HPDE6-E6E7 (cell line): ENCODE results near the gene ABL1.

ENCODE experiments used
- DNase-seq: peaks from one replicate; pipeline ENCODE4 v3.0.0; 2011; ENCODE audit warnings: missing footprints; ENCODE audit errors: extremely low spot score

ABL1 gene

GRCh38 chr9:130849356-130849755 is 14.3 kb downstream of the ABL1 start:
- no peak for DNase-seq

DNA sequence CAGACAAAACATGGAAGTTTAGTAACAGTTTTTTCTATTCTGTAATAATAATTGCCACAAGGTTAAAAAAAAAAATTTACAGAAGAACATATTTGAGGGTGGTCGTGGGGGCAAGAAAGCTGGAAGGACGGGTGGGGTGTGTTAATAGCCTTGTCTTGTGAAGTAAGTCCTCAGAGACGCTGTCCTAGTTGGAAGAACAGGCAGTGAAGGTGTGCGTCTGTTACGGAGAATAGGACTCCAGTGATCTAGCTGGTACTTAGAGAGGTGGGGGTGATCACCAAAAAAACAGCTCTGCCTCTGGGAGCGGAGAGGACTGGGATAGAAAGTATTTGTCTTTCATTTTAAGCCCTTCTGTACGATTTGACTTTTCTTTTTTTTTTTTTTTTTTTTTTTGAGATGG is 17.7 kb downstream of the ABL1 start:
- no peak for DNase-seq

- no peak for DNase-seq
Observed at GRCh38 chr9:130854092-130854491, 19.0 kb downstream of the ABL1 start.

- DNase-seq, result no peak
Observed at GRCh38 chr9:130854835-130855234, 19.8 kb downstream of the ABL1 start.

DNA sequence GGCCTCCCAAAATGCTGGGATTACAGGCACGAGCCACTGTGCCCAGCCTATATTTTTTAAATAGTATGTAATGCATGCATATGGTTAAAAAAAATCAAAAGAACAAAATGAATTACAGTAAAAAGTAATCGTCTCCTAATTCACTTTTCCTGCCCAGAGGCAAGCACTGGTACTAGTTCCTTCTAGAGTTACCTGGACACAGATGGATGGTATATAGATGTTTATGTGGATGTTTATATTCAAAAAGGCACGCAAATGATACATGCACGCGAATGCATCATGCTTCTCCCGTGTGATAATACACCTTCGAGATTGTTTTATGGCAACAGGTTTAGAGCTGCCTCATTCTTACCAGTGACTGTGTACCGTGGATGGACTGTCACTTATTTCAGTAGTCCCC is 21.4 kb downstream of the ABL1 start:
- DNase-seq, result no peak

DNA sequence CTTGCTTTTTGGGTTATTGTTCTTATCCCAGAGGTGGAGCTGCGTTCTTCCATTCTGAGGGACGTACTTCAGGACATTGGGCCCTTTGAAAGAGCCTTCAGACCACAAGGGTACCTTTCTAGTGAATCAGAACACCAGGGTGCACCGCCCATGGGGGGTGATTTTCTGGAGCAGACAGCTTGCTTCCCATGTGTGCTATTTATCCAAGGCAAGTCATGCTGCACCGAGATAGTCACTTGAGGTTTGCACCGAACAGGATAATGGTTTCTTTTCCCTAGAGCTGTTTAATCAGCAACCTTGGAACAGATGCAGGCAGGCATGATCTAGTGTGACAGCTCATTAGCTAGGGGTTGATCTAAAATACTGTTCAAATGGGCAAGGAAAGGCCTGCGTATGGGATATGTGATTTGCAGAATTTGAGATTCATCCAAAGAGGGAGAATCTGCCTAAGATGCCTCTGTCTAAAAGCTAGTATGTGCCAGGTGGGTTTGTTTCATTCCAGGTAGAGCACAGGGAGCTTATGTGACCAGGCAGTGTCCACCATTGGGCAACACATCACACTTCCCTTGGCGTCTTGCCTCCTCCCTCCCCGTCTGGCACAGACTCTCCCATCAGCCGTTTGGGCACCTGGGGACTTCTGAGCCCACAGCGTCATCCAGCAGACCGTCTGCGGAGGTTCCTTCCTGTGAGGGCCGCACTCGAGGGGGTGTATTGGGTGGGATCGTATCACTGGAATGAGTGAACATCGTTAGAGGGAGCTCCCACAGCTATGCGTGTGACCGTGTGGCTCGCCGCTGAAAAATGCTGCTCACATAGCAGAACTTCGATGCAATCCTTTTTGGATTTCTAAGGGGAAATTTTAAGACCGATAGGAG is 23.0 kb downstream of the ABL1 start:
- no peak for DNase-seq

- no peak for DNase-seq
Observed at GRCh38 chr9:130858739-130859705, 24.0 kb downstream of the ABL1 start.

GRCh38 chr9:130860458-130861316 is 25.6 kb downstream of the ABL1 start:
- DNase-seq, result peak; percentile 85

DNA sequence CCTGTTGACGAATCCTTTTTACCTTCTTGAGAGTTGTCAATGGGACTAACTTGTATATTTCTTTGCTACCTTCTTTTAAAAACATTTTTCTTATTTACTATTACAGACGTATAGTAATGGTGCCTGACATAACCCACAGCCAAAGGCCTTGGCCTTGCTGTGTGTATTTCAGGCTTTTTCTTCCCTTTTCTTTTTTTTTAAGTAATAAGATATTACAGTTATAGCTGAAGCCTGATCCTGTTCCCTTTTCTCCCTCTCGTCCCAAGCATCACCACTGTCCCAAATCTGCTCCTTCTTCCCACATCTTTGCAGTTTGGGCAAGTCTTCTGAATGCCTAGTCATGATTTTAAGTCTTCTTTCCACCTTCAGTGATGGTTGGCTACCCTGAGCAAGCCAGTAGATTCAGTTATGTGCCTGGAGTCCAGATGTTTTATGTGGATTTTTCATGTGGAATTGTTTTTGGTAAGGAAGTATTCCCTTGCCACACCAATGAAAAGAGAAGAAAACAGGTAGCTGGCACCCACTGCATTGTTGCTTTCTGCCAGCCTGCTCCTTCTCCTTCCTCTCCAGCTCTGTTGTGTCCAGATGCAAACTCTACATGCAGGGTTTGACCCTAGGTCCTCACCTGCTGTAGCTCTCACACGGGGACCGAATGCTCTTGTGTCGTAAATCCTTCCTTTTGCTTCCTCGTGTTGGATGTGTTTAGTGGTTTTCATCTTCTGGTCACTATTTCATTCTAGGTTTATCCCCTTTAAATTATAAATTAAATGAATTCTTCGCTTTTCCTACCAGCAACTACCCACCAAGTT is 26.5 kb downstream of the ABL1 start:
- DNase-seq, result no peak

GRCh38 chr9:130862217-130862616 is 27.2 kb downstream of the ABL1 start:
- DNase-seq, result no peak

GRCh38 chr9:130862747-130863146 is 27.7 kb downstream of the ABL1 start:
- DNase-seq, result no peak

DNA sequence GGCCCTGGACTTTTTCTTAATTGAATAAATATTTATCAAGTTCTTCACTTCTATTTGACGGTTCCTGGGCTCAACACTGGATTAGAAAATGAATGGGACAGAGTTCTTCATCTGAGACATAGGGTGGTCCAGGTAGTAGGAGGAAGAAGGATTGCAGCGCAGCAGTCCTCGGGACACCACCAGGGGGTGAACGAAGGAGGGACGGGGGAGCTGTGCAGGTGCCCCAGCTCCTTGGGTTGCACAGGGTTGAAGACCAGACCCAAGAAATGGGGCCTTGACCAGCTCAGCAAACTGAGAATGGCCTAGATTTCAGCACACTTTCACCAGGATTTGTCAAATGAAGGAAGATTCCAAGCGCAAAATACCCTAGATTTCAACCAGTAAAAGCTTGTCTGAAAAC is 29.5 kb downstream of the ABL1 start:
- DNase-seq, result no peak

GRCh38 chr9:130865921-130866320 is 30.9 kb downstream of the ABL1 start:
- no peak for DNase-seq

DNA sequence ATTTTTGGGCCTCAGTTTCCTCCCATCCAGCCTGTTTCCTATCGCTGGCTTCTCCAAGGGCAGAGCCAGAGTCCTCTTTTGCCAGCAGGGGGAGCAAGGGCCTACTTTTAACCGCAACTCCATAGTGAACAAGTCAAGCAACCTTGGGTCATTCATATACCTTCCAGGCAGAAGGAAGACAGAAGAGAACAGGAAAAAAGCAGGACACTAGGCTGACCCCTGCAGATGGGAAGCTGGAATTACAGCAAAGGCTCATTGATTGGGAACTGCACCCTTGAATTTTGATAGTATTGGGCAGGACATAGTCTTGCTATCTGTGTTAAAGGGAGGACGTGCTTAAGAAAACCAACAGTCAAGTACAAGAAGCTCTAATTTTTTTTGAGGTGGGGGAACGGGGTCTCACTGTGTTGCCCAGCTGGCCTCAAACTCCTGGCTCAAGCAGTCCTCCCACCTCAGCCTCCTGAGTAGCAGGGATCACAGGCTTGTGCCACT is 31.5 kb downstream of the ABL1 start:
- DNase-seq, result peak; percentile 75

GRCh38 chr9:130867556-130867955 is 32.5 kb downstream of the ABL1 start:
- no peak for DNase-seq

DNA sequence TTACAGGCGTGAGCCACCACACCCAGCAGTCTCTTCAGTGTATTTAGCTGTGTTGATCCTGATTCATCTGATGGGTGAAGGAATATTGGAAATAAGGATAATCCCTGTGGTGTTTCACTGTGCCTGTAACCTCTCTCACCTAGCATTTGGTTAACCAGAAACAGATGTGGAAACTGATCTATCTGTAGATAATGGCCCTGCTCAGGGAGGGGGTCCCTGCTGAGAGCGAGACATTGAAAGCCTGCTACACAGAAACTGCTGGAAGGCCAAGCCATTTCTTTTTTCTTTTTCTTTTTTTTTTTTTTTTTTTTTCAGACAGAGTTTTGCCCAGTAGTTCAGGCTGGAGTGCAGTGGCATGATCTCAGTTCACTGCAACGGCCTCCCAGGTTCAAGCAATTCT is 33.2 kb downstream of the ABL1 start:
- no peak for DNase-seq

GRCh38 chr9:130869250-130869649 is 34.2 kb downstream of the ABL1 start:
- DNase-seq, result no peak

DNA sequence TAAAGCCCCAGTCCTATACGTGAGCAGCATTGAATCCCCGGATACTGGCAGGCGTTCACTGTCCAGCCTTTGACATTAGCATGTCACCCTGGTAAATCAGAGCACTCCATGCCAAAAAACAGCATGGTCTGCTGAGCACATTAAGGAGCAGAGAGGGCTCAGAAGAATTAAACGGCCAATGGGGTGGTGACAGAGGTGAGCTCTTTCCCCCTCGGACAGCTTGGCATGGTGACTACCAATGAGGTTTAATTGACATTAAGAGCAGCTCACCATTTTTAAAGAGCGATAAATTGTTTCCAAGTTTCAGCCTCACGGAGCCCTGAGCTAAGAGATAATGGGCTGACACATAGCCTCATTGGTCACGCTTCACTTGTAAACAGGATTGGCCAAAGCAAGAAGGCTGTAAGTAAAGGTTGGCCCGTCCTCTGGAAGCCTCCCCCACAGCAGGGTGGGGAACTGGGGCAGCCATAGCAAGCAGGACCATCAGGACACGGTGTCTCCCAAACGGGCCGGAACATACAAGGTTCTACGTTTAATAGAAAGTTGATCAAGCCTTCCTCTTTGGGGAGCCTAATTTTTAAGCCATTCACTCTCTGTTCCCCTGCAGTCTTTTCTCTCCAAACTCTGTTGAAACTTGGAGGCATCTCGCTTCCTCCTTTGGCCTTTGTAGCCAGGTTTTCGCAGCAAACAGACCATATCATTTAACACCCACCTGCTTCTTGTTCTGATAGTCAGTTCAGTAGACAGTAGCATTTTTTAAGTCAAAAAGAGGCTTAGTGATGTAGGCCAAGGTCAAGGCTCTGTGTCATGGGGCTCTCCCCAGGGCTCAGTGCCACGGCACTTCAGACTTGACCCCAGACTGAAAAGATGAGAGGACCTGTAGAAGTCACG is 35.7 kb downstream of the ABL1 start:
- DNase-seq, result no peak

GRCh38 chr9:130871395-130872062 is 36.5 kb downstream of the ABL1 start:
- DNase-seq, result no peak
